Activated T-helper 1 cell treated with anti-CD3 and anti-CD28 coated beads, Interleukin-12 subunit alpha, Interleukin-12 subunit beta, Interleukin-2, Interleukin-4 antibody, amounts not matched to agents 30 ng/mL and 10 ng/mL and 1 ng/mL, durations not matched to agents 14 hours and 24 hours and 36 hours (primary cell): ENCODE measurements around the gene RNF157. TPM values are rescaled to one million over a fixed set of nuclear protein-coding genes. Genes with fewer than 3 reads are reported as not detected.

Source experiments
- DNase-seq: peaks from one replicate; pipeline ENCODE4 v3.0.0; 2021; ENCODE audit warnings: low spot score
- H3K27ac Mint-ChIP-seq: one replicate; pipeline ENCODE4 v1.8.0; 2021; ENCODE audit warnings: mild to moderate bottlenecking, mixed read lengths
- H3K27me3 Mint-ChIP-seq: one replicate; pipeline ENCODE4 v1.8.0; 2022; ENCODE audit warnings: mild to moderate bottlenecking, moderate library complexity, mixed read lengths; ENCODE audit not compliant: insufficient read depth
- H3K36me3 Mint-ChIP-seq: one replicate; pipeline ENCODE4 v1.8.0; 2021; ENCODE audit warnings: low read depth, mixed read lengths
- H3K4me1 Mint-ChIP-seq: one replicate; pipeline ENCODE4 v1.8.0; 2021; ENCODE audit warnings: low read depth, mixed read lengths
- H3K4me3 Mint-ChIP-seq: one replicate; pipeline ENCODE4 v1.8.0; 2021; ENCODE audit warnings: mild to moderate bottlenecking, moderate library complexity, mixed read lengths
- H3K9me3 Mint-ChIP-seq: one replicate; pipeline ENCODE4 v1.8.0; 2021; ENCODE audit warnings: mixed read lengths
- intact Hi-C: fragments of 100-400 bp; cut with micrococcal nuclease; formaldehyde crosslinking; loops from one replicate; pipeline ENCODE4 v1.15.1; 2024
- total RNA-seq: library from RNA; stranded (reverse); gene quantifications from 2 replicates; pipeline ENCODE4 v1.2.3, GENCODE V29; 2022

The RNF157 gene
- total RNA-seq, 1 donor from 2014 or later: 51.7 TPM

DNA sequence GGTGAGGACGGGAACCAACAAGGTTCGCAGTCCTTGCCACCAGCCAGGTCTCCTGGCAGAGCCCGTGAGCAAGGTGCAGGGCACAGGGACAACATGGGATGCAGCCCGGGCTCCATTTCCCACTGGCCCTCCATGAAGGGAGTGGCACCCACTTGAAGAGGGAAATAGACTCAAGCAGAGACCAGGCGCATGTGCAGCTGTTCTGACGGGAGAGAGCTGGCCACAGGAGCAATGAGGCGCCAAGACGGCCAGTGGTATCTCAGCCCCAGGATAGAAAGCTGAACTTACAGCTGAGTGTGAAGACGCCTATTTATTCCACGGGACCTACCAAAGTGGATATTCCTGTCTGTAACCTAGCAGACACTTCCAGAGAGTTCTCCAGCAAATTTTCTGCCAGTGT is 91.1 kb downstream of the RNF157 start:
- no peak overlapping the region for H3K27ac Mint-ChIP-seq
- H3K4me3 Mint-ChIP-seq: no peak overlapping the region
- H3K27me3 Mint-ChIP-seq: no peaks in the 10 kb centered on the region
- H3K4me1 Mint-ChIP-seq: peaks cover 59% of the 10 kb centered on the region
- H3K36me3 Mint-ChIP-seq: peaks cover 29% of the 10 kb centered on the region
- intact Hi-C loops: no loop called here
- DNase-seq: no peak
- no peaks in the 10 kb centered on the region for H3K9me3 Mint-ChIP-seq

DNA sequence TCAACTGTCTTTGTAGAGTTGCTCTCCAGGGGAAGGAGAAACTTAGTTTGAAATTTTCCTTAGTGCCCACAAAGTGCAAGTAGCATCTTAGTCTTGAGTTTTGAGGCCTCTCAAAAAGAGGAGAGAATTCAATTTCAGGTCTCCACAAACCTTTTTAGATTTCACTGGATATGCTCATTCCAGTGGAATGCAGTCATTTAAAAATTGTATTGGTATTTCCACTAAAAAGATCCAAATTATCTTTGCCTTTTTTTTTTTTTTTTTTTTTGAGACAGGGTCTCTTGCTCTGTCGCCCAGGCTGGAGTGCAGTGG is 92.3 kb downstream of the RNF157 start:
- intact Hi-C loops: no loop called here
- H3K4me1 Mint-ChIP-seq: peaks cover 68% of the 10 kb centered on the region
- H3K9me3 Mint-ChIP-seq: no peaks in the 10 kb centered on the region
- H3K27ac Mint-ChIP-seq: no peak overlapping the region
- H3K4me3 Mint-ChIP-seq: no peak overlapping the region
- no peak for DNase-seq
- peaks cover 25% of the 10 kb centered on the region for H3K36me3 Mint-ChIP-seq
- no peaks in the 10 kb centered on the region for H3K27me3 Mint-ChIP-seq

DNA sequence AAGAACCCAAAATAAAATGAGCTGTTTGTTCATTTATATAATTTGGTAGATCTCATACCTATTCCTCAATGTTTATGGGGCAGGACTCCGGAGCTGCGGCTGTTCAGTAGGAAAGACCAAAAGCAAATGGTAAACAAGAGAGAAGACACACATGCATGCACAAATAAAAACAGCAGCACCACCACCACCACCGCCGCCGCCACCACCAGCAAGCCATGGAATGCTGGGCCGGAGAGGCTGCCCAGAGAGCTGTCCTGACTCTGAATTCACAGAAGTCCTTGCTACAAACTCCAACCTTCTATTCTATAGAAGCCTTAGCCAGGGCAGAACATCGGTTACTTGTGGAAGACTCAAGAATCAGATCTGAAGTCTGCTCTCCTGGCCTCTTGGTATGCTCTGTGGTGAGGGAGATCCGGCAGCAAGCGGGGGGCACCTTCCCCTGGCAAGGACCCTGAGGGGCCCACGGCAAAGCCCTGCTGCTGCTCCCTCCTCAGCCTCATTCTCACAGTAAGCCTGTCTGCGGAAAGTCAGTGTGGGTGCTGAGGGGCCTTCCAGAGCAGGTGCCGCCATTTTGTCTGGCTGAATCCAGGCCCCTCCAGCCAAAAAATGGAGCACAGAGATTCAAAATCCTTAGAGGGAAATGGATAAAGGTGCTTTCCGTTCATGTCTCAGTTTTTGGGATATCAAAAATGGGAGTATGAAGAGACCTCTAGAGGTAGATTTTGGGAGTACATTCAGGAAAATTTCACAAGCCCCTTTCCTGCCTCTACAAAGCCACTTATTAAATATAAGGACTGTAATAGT is 92.9 kb downstream of the RNF157 start:
- no peaks in the 10 kb centered on the region for H3K9me3 Mint-ChIP-seq
- intact Hi-C loops: no loop called here

GRCh38 chr17:76146053-76146851 is 94.0 kb downstream of the RNF157 start:
- intact Hi-C loops: no loop called here
- peaks cover 66% of the 10 kb centered on the region for H3K4me1 Mint-ChIP-seq
- no peaks in the 10 kb centered on the region for H3K27me3 Mint-ChIP-seq
- no peaks in the 10 kb centered on the region for H3K9me3 Mint-ChIP-seq
- peak overlapping the region; percentile 94 for H3K27ac Mint-ChIP-seq
- peak overlapping the region; percentile 20 for H3K4me3 Mint-ChIP-seq
- peaks cover 13% of the 10 kb centered on the region for H3K36me3 Mint-ChIP-seq
- DNase-seq: no peak

More for the DNA sequence above, 92.9 kb downstream of the RNF157 start:
- H3K27ac Mint-ChIP-seq: no peak overlapping the region
- H3K36me3 Mint-ChIP-seq: peaks cover 25% of the 10 kb centered on the region
- no peaks in the 10 kb centered on the region for H3K27me3 Mint-ChIP-seq
- peaks cover 68% of the 10 kb centered on the region for H3K4me1 Mint-ChIP-seq
- no peak overlapping the region for H3K4me3 Mint-ChIP-seq
- DNase-seq: no peak

DNA sequence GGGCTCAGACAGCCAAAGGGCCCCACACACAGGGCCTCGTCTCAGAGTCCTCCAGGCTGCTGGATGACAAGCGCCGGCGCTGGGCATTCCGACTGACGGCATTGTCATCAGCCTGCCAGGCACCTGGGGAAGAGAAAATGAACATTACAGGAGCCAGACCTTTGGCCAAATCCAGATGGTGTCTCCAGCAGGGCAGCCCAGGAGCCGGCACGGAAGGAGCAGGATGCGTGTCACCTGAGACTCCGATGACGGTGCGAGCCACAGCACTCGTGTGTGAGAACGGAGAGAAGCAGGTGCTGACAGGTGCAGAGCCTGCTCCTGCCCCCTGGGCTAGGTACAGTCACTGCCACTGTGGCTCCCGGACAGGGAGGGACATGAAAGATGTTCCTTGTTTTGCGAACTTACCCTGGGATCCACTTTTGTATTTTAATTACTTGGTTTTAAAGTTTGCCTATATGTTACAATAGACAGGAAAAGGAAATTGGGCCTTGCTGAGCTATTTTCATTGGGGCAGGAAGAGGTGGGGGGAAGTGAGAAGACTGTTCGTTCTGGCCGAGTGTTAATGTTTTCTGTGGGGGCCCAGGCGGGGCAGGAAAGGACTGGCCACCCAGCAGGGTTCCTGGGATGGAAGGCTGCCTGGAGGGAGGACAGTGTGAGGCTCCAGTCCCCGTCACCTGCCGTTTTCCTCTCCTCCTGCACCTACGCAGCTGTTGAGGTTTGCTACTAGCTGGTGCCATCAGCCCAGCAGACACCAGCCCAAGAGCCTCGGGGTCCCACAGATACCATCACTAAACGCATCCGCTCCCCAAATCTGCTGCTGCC is 94.9 kb downstream of the RNF157 start:
- intact Hi-C loops: no loop called here
- H3K4me1 Mint-ChIP-seq: peaks cover 65% of the 10 kb centered on the region
- H3K36me3 Mint-ChIP-seq: peaks cover 8% of the 10 kb centered on the region
- DNase-seq: peak; percentile 27
- peak overlapping the region; percentile 20 for H3K4me3 Mint-ChIP-seq
- H3K27ac Mint-ChIP-seq: peak overlapping the region; percentile 94
- H3K9me3 Mint-ChIP-seq: no peaks in the 10 kb centered on the region
- H3K27me3 Mint-ChIP-seq: peaks cover 3% of the 10 kb centered on the region

GRCh38 chr17:76142585-76143041 is 97.7 kb downstream of the RNF157 start:
- no peak for DNase-seq
- peaks cover 14% of the 10 kb centered on the region for H3K27me3 Mint-ChIP-seq
- no peaks in the 10 kb centered on the region for H3K9me3 Mint-ChIP-seq
- H3K4me3 Mint-ChIP-seq: peak overlapping the region; percentile 16
- peaks cover 5% of the 10 kb centered on the region for H3K36me3 Mint-ChIP-seq
- peaks cover 64% of the 10 kb centered on the region for H3K4me1 Mint-ChIP-seq
- peak overlapping the region; percentile 60 for H3K27ac Mint-ChIP-seq
- intact Hi-C loops: no loop called here

GRCh38 chr17:76142039-76142584 is 98.2 kb downstream of the RNF157 start:
- intact Hi-C loops: no loop called here
- H3K27ac Mint-ChIP-seq: peak overlapping the region; percentile 60
- peak overlapping the region; percentile 74 for H3K4me3 Mint-ChIP-seq
- peaks cover 14% of the 10 kb centered on the region for H3K27me3 Mint-ChIP-seq
- H3K4me1 Mint-ChIP-seq: peaks cover 59% of the 10 kb centered on the region
- no peaks in the 10 kb centered on the region for H3K9me3 Mint-ChIP-seq
- no peak for DNase-seq
- peaks cover 5% of the 10 kb centered on the region for H3K36me3 Mint-ChIP-seq

DNA sequence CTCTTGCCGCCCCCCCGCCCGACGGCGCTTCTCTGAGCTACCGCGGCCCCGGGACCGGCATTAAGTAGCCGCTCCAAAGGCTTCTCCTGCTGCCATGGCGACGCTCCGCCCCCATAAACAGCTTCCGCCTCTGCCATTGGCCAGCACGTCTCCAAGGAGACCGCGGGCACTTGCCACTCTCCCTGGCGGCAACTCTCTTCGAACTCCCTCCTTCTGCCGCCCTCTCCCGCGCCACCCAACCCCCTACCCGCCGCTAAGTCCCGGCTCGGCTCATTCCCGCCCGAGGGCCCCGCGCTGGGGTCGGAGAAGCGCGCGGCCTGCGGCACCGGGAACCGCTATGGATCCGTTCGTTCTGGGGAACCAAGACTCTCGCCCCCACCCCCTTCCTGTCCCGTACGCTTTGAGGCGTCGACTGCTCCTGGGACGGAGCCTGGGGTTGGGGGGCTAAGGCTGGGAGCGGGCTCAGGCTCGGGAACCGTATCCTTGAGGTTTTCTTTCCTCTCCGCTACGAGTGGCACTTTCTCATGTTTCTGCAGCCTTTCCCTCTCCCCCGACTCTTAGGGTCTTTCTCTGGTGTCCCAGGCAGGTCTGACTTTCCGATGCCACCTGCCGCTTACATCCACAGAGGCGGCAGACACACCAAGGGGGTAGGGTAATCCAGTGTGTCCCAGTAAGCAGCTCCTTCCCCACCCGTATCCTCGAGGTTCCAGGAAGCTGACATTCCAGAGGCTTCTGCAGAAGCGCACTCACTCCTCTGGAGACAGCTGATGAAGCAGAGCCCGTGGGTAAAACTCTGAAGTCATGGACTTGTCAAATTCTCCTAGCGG is 98.9 kb downstream of the RNF157 start, which contains the start of gene FOXJ1:
FOXJ1 (minus strand) TSS at position 34 of the 827 bp plus-strand sequence. CDS start 850 bp downstream, outside the sequence.
- Mint-ChIP-seq H3K36me3 (peaks cover 5% of the 10 kb centered on the region), H3K27ac (peak within 1 kb of the TSS; percentile 65)

DNA sequence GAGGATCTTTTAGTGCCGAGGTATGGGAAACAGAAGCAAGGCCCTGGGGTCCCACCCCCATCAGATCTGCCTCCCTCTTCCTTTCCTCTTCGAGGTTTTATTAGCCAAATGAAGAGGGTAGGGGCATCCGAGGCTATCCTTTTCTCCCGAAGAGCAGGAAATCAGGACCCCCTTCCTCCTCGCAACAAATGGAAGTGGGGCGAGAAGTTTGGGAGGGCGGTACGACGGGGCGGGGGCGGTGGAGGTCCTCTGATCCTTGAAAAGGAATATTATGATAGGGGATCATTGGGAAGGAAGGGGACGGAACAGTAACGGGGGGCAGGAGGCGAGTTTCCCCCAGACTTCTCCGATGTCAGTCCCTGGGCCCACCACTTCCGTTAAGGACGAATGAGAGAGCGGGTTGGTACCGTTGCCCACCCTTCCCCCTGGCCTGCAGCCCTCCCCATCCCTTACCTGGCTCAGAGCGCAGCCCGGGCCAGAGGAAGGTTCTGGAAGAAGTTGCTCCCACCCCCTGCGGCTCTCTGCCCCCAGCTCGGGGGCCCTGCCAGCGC is 99.6 kb downstream of the RNF157 start:
- Mint-ChIP-seq H3K4me3 (no peak overlapping the region), H3K4me1 (peaks cover 46% of the 10 kb centered on the region), H3K27ac (no peak overlapping the region), H3K36me3 (peaks cover 5% of the 10 kb centered on the region), H3K27me3 (peaks cover 14% of the 10 kb centered on the region), H3K9me3 (no peaks in the 10 kb centered on the region)
- intact Hi-C loops: loop anchor here (1.0 kb wide), 5 partner anchors 37 to 161 kb away; partner anchors contain the start of genes ACOX1, EXOC7 and TEN1
- DNase-seq: no peak

More for the DNA sequence above, 98.9 kb downstream of the RNF157 start, which contains the start of gene FOXJ1:
- Mint-ChIP-seq H3K27me3 (peaks cover 14% of the 10 kb centered on the region), H3K9me3 (no peaks in the 10 kb centered on the region), H3K4me1 (peaks cover 53% of the 10 kb centered on the region), H3K4me3 (peak within 1 kb of the TSS; percentile 74)
- DNase-seq: peak; percentile 91
- intact Hi-C loops: loop anchor here (1.0 kb wide), 5 partner anchors 38 to 162 kb away; partner anchors contain the start of genes ACOX1, EXOC7 and TEN1

DNA sequence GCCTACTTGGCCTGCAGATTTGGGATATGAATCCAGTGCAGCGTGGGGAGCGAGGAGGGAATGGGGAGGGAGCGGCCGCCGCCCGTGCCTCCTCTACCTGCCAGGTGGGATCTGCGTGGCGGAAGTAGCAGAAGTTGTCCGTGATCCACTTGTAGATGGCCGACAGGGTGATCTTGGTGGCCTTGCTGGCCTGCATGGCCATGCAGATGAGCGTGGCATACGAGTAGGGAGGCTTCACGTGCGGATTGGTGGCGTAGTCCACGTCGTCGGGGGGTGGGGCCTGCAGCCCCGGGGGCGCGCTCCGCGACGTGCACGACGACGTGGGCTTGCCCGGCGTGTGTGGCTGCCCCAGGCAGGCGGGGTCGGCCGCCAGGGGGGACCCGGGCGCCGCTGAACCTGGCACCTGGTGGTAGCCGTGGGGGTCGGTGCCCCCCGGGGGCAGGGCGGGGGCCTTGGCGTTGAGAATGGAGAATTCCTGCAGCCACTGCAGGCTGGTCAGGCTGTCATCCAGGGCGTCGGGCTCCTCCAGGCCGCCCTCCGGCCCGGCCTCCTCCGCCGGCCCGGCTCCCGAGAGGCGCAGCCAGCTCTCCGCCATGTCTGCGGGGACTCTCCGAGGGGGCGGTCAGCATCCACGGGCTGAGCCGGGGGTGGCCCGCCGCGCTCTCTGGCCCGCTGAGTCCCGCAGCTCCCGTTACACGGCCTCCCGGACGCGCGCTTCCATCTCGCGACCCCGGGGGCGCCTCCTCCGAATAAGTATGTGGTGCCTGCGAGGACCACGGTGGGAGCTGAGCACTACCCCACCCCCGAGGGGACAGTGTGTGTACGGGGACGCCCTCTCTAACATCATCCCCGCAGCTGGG is 100.3 kb downstream of the RNF157 start:
- Mint-ChIP-seq H3K4me3 (no peak overlapping the region), H3K9me3 (no peaks in the 10 kb centered on the region), H3K27ac (no peak overlapping the region), H3K27me3 (peaks cover 16% of the 10 kb centered on the region), H3K36me3 (peaks cover 5% of the 10 kb centered on the region), H3K4me1 (peaks cover 43% of the 10 kb centered on the region)
- intact Hi-C loops: no loop called here
- no peak for DNase-seq
